ENCODE results near the gene AJAP1. TPM values are rescaled to one million over a fixed set of nuclear protein-coding genes. Genes with fewer than 3 reads are reported as not detected.

AJAP1 gene
- total and polyA plus RNA-seq, 2 donors (not counting 1 experiment from before 2014, with no cell fraction given), result not detected

DNA sequence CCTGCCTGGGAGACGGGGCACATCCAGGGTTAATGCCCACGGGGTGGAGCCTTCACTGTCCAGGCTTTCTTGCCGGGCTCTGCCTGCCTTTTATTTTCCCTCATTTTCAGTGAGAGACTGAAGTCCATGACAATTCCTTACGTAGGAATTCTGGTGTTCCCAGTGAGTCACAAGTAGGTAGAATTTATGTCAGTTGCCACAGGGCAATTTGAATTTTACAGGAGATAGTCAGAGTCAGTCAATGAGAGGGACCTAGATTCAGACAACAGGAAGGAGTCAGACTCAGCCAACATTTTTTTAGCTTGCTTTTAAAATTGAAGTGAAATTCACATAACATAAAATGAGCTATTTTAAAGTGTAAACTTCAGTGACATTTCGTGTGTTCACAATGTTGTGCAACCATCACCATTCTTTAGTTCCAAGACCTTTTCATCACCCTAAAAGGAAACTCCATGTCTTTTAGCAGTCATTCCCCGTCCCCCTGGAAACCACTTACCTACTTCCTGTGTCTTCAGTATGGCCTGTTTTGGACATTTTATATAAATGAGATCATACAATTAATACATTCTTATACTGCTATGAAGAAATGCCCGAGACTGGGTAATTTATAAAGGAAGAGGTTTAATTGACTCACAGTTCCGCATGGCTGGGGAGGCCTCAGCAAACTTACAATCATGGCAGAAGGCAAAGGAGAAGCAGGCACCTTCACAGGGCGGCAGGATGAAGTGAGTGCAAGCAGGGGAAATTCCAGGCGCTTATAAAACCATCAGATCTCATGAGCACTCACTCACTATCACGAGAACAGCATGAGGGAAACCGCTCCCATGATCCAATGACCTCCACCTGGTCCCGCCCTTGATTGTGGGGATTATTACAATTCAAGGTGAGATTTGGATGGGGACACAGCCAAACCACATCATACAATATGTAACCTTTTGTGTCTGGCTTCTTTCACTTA lies 14.6 kb downstream of the AJAP1 start:
- Histone ChIP-seq H3K79me2 (ENCODE audit: control insufficient read depth, insufficient read depth, low read length) (no peaks in the 10 kb centered on the region), H3K9ac (ENCODE audit: low read length) (no peak overlapping the region), H3K9me3 (ENCODE audit: control extremely low read depth in 1 of 3, control insufficient read depth in 2 of 3, insufficient read depth in 1 of 3, low read length in 2 of 3) (peaks cover 0 to 9% (median 0%) of the 10 kb centered on the region in 3 donors), H3K27me3 (replicated peaks in 1 of 4; ENCODE audit: control extremely low read depth in 1 of 4, control insufficient read depth in 3 of 4, insufficient read depth in 4 of 4, low read length in 3 of 4) (no peaks in the 10 kb centered on the region), H4K20me1 (ENCODE audit: control insufficient read depth, insufficient read depth, low read length, poor library complexity, severe bottlenecking) (no peaks in the 10 kb centered on the region), H3K4me3 (ENCODE audit: control extremely low read depth in 1 of 5, extremely low read depth in 1 of 5, insufficient read depth in 1 of 5, low read depth in 2 of 5, low read length in 4 of 5) (no peak overlapping the region), H3K27ac (ENCODE audit: low read length in 2 of 2) (no peak overlapping the region), H3K4me2 (replicated peaks; ENCODE audit: low read depth, low read length, poor library complexity, severe bottlenecking) (no peak overlapping the region), H3K4me1 (ENCODE audit: control insufficient read depth in 2 of 2, insufficient read depth in 2 of 2, low read length in 2 of 2) (no peaks in the 10 kb centered on the region), H3K36me3 (replicated peaks in 1 of 2; ENCODE audit: control extremely low read depth in 1 of 2, control insufficient read depth in 1 of 2, extremely low read depth in 1 of 2, insufficient read depth in 2 of 2, low read length in 1 of 2) (no peaks in the 10 kb centered on the region), H2AFZ (ENCODE audit: insufficient read depth, low read depth, low read length, poor library complexity, severe bottlenecking) (no peak overlapping the region)
- H3K4me3 Mint-ChIP-seq, result no peak overlapping the region
- H3K27me3 Mint-ChIP-seq, result peaks cover 7% of the 10 kb centered on the region
- H3K27ac Mint-ChIP-seq, result no peak overlapping the region
- 50% methylated on average over 2 of the region's 13 CpGs for WGBS (ENCODE audit: insufficient coverage)
- no peak for TF ChIP-seq EZH2 (IDR thresholded peaks at IDR 0.05; ENCODE audit: borderline replicate concordance, insufficient read depth, low read depth, low read length, poor library complexity, severe bottlenecking)
- TF ChIP-seq, protein P1, sequence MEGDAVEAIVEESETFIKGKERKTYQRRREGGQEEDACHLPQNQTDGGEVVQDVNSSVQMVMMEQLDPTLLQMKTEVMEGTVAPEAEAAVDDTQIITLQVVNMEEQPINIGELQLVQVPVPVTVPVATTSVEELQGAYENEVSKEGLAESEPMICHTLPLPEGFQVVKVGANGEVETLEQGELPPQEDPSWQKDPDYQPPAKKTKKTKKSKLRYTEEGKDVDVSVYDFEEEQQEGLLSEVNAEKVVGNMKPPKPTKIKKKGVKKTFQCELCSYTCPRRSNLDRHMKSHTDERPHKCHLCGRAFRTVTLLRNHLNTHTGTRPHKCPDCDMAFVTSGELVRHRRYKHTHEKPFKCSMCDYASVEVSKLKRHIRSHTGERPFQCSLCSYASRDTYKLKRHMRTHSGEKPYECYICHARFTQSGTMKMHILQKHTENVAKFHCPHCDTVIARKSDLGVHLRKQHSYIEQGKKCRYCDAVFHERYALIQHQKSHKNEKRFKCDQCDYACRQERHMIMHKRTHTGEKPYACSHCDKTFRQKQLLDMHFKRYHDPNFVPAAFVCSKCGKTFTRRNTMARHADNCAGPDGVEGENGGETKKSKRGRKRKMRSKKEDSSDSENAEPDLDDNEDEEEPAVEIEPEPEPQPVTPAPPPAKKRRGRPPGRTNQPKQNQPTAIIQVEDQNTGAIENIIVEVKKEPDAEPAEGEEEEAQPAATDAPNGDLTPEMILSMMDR (IDR thresholded peaks at IDR 0.05), result no peak
- H3K4me1 Mint-ChIP-seq, result no peaks in the 10 kb centered on the region
- ATAC-seq (ENCODE audit: low read depth), result no peak
- POLR2A ChIA-PET, result no interaction called here
- no peak for DNase-seq
- intact Hi-C loops (cut with micrococcal nuclease), result no loop called here
- H3K9me3 Mint-ChIP-seq (ENCODE audit: insufficient read depth), result no peaks in the 10 kb centered on the region
- CTCF ChIA-PET, result no interaction called here

DNA sequence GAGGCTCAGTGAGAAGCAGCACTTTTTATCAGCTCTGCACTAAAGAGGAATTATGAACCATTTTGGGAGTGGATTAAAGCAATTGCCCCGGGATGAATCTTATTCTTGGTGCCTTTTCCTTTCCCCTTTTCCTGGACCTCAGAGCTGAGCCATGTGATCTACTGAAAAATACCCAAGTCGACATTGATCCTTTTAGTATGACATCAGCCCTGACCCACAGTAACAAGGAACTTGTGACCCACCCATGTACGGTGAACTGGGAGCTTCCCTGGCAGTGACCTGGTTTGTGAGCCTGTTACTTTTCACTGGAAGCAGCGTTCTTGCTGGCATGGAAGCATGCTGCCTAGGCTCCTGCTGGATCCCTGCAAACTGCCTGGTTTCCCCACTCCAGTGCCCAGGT lies 15.9 kb downstream of the AJAP1 start:
- intact Hi-C loops (cut with micrococcal nuclease), result no loop called here
- TF ChIP-seq EZH2 (IDR thresholded peaks at IDR 0.05; ENCODE audit: borderline replicate concordance, insufficient read depth, low read depth, low read length, poor library complexity, severe bottlenecking), result no peak
- TF ChIP-seq, protein P1 (IDR thresholded peaks at IDR 0.05), result no peak
- Histone ChIP-seq H3K4me2 (replicated peaks; ENCODE audit: low read depth, low read length, poor library complexity, severe bottlenecking) (no peak overlapping the region), H3K79me2 (ENCODE audit: control insufficient read depth, insufficient read depth, low read length) (no peaks in the 10 kb centered on the region), H3K4me1 (ENCODE audit: control insufficient read depth in 2 of 2, insufficient read depth in 2 of 2, low read length in 2 of 2) (no peaks in the 10 kb centered on the region), H2AFZ (ENCODE audit: insufficient read depth, low read depth, low read length, poor library complexity, severe bottlenecking) (no peak overlapping the region), H3K27me3 (replicated peaks in 1 of 4; ENCODE audit: control extremely low read depth in 1 of 4, control insufficient read depth in 3 of 4, insufficient read depth in 4 of 4, low read length in 3 of 4) (no peaks in the 10 kb centered on the region), H3K4me3 (ENCODE audit: control extremely low read depth in 1 of 5, extremely low read depth in 1 of 5, insufficient read depth in 1 of 5, low read depth in 2 of 5, low read length in 4 of 5) (no peak overlapping the region), H4K20me1 (ENCODE audit: control insufficient read depth, insufficient read depth, low read length, poor library complexity, severe bottlenecking) (no peaks in the 10 kb centered on the region), H3K27ac (ENCODE audit: low read length in 2 of 2) (no peak overlapping the region), H3K9me3 (ENCODE audit: control extremely low read depth in 1 of 3, control insufficient read depth in 2 of 3, insufficient read depth in 1 of 3, low read length in 2 of 3) (peaks cover 0 to 12% (median 0%) of the 10 kb centered on the region in 3 donors), H3K9ac (ENCODE audit: low read length) (no peak overlapping the region), H3K36me3 (replicated peaks in 1 of 2; ENCODE audit: control extremely low read depth in 1 of 2, control insufficient read depth in 1 of 2, extremely low read depth in 1 of 2, insufficient read depth in 2 of 2, low read length in 1 of 2) (no peaks in the 10 kb centered on the region)
- ChIA-PET CTCF (no interaction called here), POLR2A (no interaction called here)
- DNase-seq (no peak), ATAC-seq (ENCODE audit: low read depth) (no peak)
- H3K9me3 Mint-ChIP-seq (ENCODE audit: insufficient read depth), result no peaks in the 10 kb centered on the region
- no peak overlapping the region for H3K27ac Mint-ChIP-seq
- no peaks in the 10 kb centered on the region for H3K4me1 Mint-ChIP-seq
- peaks cover 4% of the 10 kb centered on the region for H3K27me3 Mint-ChIP-seq
- H3K4me3 Mint-ChIP-seq, result no peak overlapping the region
- WGBS (ENCODE audit: insufficient coverage), result 75% methylated on average over 4 of the region's 4 CpGs

Data from B cell (primary cell).